ENCODE measurements around the gene ZFP91. TPM values are rescaled to one million over a fixed set of nuclear protein-coding genes. Genes with fewer than 3 reads are reported as not detected.

ZFP91 gene
- total and polyA plus RNA-seq, 2 experiments from 2014 or later, result 10.2 to 30.0 TPM

DNA sequence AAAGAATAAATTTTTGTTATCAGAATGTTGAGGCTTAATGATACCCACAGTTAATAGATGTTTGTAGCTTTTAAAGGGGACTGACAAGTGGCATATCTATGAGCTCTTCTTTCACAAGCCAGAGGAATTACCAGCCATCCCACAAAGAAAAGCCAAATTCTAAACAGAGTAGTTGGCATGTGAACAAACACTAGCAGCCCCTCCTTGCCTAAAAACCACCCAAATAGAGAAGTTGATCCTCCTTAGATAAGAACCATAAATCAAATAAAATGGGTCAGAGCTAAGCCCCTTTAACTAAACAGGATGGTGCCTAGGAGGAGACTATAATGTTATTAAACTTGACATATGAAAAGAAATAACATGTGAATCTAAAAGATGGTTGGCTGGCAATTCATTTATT, 14.6 kb upstream of the ZFP91 start:
- no peak overlapping the region for H2AFZ ChIP-seq
- H3F3A ChIP-seq (replicated peaks; ENCODE audit: low read depth), result no peaks in the 10 kb centered on the region
- Mint-ChIP-seq H3K36me3 (ENCODE audit: low read depth) (no peaks in the 10 kb centered on the region), H3K27me3 (ENCODE audit: insufficient read depth, low read depth, poor library complexity) (peaks cover 3% of the 10 kb centered on the region), H3K4me1 (no peaks in the 10 kb centered on the region; the same call in 2 of the 3 replicates), H3K9me3 (no peaks in the 10 kb centered on the region), H3K4me3 (no peak overlapping the region), H3K27ac (no peak overlapping the region)
- ATAC-seq, result no peak
- H3K9me2 ChIP-seq (ENCODE audit: insufficient read depth), result no peaks in the 10 kb centered on the region
- no peaks in the 10 kb centered on the region for H3K79me2 ChIP-seq (replicated peaks; ENCODE audit: insufficient read depth)
- no peak overlapping the region for H3K4me2 ChIP-seq
- no peaks in the 10 kb centered on the region for H3K27me3 ChIP-seq (ENCODE audit: insufficient read depth)
- no peaks in the 10 kb centered on the region for H4K20me1 ChIP-seq (replicated peaks; ENCODE audit: insufficient read depth)
- no peak for TF ChIP-seq STAT1 (IDR thresholded peaks at IDR 0.05; ENCODE audit: unreplicated experiment)
- no peak for TF ChIP-seq ZNF114 (CRISPR knock-in tag; IDR thresholded peaks at IDR 0.05)
- TF ChIP-seq POLR2AphosphoS5 (IDR thresholded peaks at IDR 0.05; ENCODE audit: low read depth), result no peak
- TF ChIP-seq EZH2phosphoT487 (IDR thresholded peaks at IDR 0.05; ENCODE audit: unreplicated experiment), result no peak
- no peak for TF ChIP-seq ZNF331 (CRISPR knock-in tag; IDR thresholded peaks at IDR 0.05; ENCODE audit: low read depth)
- TF ChIP-seq JUNB (IDR thresholded peaks at IDR 0.05; ENCODE audit: unreplicated experiment), result no peak
- TF ChIP-seq ETS1 (IDR thresholded peaks at IDR 0.05), result no peak
- TF ChIP-seq CREB1 (CRISPR knock-in tag; IDR thresholded peaks at IDR 0.05; ENCODE audit: low read depth), result no peak
- TF ChIP-seq ZNF462 (CRISPR knock-in tag; IDR thresholded peaks at IDR 0.05), result no peak
- no peak for TF ChIP-seq NANOG (IDR thresholded peaks at IDR 0.05; ENCODE audit: borderline replicate concordance)
- TF ChIP-seq EZH2 (IDR thresholded peaks at IDR 0.05; ENCODE audit: low read depth, unreplicated experiment), result no peak
- TF ChIP-seq, protein P1, sequence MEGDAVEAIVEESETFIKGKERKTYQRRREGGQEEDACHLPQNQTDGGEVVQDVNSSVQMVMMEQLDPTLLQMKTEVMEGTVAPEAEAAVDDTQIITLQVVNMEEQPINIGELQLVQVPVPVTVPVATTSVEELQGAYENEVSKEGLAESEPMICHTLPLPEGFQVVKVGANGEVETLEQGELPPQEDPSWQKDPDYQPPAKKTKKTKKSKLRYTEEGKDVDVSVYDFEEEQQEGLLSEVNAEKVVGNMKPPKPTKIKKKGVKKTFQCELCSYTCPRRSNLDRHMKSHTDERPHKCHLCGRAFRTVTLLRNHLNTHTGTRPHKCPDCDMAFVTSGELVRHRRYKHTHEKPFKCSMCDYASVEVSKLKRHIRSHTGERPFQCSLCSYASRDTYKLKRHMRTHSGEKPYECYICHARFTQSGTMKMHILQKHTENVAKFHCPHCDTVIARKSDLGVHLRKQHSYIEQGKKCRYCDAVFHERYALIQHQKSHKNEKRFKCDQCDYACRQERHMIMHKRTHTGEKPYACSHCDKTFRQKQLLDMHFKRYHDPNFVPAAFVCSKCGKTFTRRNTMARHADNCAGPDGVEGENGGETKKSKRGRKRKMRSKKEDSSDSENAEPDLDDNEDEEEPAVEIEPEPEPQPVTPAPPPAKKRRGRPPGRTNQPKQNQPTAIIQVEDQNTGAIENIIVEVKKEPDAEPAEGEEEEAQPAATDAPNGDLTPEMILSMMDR (conservative IDR thresholded peaks at IDR 0.05; ENCODE audit: low read depth in 2 of 2), result no peak
- TF ChIP-seq, protein P2, sequence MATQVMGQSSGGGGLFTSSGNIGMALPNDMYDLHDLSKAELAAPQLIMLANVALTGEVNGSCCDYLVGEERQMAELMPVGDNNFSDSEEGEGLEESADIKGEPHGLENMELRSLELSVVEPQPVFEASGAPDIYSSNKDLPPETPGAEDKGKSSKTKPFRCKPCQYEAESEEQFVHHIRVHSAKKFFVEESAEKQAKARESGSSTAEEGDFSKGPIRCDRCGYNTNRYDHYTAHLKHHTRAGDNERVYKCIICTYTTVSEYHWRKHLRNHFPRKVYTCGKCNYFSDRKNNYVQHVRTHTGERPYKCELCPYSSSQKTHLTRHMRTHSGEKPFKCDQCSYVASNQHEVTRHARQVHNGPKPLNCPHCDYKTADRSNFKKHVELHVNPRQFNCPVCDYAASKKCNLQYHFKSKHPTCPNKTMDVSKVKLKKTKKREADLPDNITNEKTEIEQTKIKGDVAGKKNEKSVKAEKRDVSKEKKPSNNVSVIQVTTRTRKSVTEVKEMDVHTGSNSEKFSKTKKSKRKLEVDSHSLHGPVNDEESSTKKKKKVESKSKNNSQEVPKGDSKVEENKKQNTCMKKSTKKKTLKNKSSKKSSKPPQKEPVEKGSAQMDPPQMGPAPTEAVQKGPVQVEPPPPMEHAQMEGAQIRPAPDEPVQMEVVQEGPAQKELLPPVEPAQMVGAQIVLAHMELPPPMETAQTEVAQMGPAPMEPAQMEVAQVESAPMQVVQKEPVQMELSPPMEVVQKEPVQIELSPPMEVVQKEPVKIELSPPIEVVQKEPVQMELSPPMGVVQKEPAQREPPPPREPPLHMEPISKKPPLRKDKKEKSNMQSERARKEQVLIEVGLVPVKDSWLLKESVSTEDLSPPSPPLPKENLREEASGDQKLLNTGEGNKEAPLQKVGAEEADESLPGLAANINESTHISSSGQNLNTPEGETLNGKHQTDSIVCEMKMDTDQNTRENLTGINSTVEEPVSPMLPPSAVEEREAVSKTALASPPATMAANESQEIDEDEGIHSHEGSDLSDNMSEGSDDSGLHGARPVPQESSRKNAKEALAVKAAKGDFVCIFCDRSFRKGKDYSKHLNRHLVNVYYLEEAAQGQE (IDR thresholded peaks at IDR 0.05; ENCODE audit: unreplicated experiment), result no peak
- DNase-seq (ENCODE audit: low spot score), result no peak
- no peaks in the 10 kb centered on the region for H3K4me1 ChIP-seq (ENCODE audit: insufficient read depth)
- no peak overlapping the region for H3K4me3 ChIP-seq
- H3K36me3 ChIP-seq (ENCODE audit: insufficient read depth), result no peaks in the 10 kb centered on the region
- no peak overlapping the region for H3K27ac ChIP-seq (ENCODE audit: low read depth)
